Endothelial cell of umbilical vein (primary cell): ENCODE data around the gene SIPA1L3. TPM values are rescaled to one million over a fixed set of nuclear protein-coding genes. Genes with fewer than 3 reads are reported as not detected.

Experiments used
- BruUV-seq: library from RNA; stranded (reverse); fragments of 400-500 nt; replicated peaks from 2 replicates; lab custom pipeline; 2021; lab: Mats Ljungman, UMichigan
- CTCF ChIA-PET: fragments of 300-600, 350-600 bp; sonication (Branson Sonifier 250); formaldehyde crosslinking; loops from one replicate; lab custom pipeline; 2021; ENCODE audit warnings: antibody characterized with exemption, inconsistent platforms; lab: Charles Lee
- POLR2A ChIA-PET: fragments of 300-600, 350-600 bp; sonication (Branson Sonifier 250); formaldehyde crosslinking; loops from one replicate; lab custom pipeline; 2021; ENCODE audit warnings: antibody characterized with exemption, inconsistent platforms; lab: Charles Lee
- DNase-seq: peaks from one replicate; pipeline ENCODE4 v3.0.0-alpha.2; 2011; ENCODE audit warnings: low read depth, low spot score
- FAIRE-seq: peaks from 2 replicates; lab custom pipeline; 2011; peaks lifted over from hg19 to GRCh38; lab: Jason Lieb, UNC
- H2AFZ ChIP-seq: 2 replicates; pipeline ENCODE4 v1.6.0; 2012; ENCODE audit warnings: low read depth, low read length, control low read depth, inconsistent platforms
- H3K27ac ChIP-seq: 2 replicates; pipeline ENCODE4 v1.5.1; 2011; ENCODE audit warnings: low read depth, mild to moderate bottlenecking, control low read depth, low read length, moderate library complexity; ENCODE audit not compliant: insufficient read depth
- H3K27me3 ChIP-seq, 2 experiments: 2 replicates each; pipeline versions ENCODE4 v1.6.0 to v1.6.1; 2011; ENCODE audit warnings: low read length in 2 of 2, mixed read lengths in 1 of 2; ENCODE audit not compliant: control insufficient read depth in 2 of 2, insufficient read depth in 2 of 2
- H3K36me3 ChIP-seq, 2 experiments: 2 replicates in 1 of 2; 3 replicates in 1 of 2; pipeline ENCODE4 v1.5.1; 2011; ENCODE audit warnings: low read length in 2 of 2, mild to moderate bottlenecking in 1 of 2, moderate library complexity in 1 of 2; ENCODE audit not compliant: control insufficient read depth in 2 of 2, insufficient read depth in 2 of 2; ENCODE audit errors: extremely low read depth in 1 of 2
- H3K4me1 ChIP-seq: 3 replicates; pipeline ENCODE4 v1.5.1; 2011; ENCODE audit warnings: mild to moderate bottlenecking, low read length; ENCODE audit not compliant: control insufficient read depth, insufficient read depth; ENCODE audit errors: extremely low read depth
- H3K4me2 ChIP-seq: 2 replicates; pipeline ENCODE4 v1.6.1; 2011; ENCODE audit warnings: low read length, control low read depth, mixed read lengths; ENCODE audit not compliant: insufficient read depth
- H3K4me3 ChIP-seq, 3 experiments: fragments of 200-600 bp in 1 of 3; sonication (generic), shearing (Covaris generic) in 1 of 3; replicated peaks in 1 of 3; 2 replicates each; pipeline ENCODE4 v1.5.1; 2011 to 2016; ENCODE audit warnings: control low read depth in 3 of 3, low read length in 3 of 3, mild to moderate bottlenecking in 2 of 3, inconsistent platforms in 1 of 3, low read depth in 1 of 3, moderate library complexity in 1 of 3; ENCODE audit not compliant: insufficient read depth in 1 of 3
- H3K79me2 ChIP-seq: 2 replicates; pipeline ENCODE4 v1.6.0; 2012; ENCODE audit warnings: low read length, inconsistent platforms; ENCODE audit not compliant: control insufficient read depth, insufficient read depth
- H3K9ac ChIP-seq: replicated peaks from 2 replicates; pipeline ENCODE3; 2011; ENCODE audit warnings: low read length, control low read depth; ENCODE audit not compliant: insufficient read depth; ENCODE audit errors: extremely low read depth
- H3K9me1 ChIP-seq: replicated peaks from 3 replicates; pipeline ENCODE4 v1.6.0; 2011; ENCODE audit warnings: mild to moderate bottlenecking, low read length; ENCODE audit not compliant: control insufficient read depth, insufficient read depth; ENCODE audit errors: extremely low read depth
- H3K9me3 ChIP-seq: replicated peaks from 2 replicates; pipeline ENCODE4 v1.5.1; 2012; ENCODE audit warnings: low read length, inconsistent platforms; ENCODE audit not compliant: control insufficient read depth, insufficient read depth
- H4K20me1 ChIP-seq: replicated peaks from 2 replicates; pipeline ENCODE3; 2011; ENCODE audit warnings: mild to moderate bottlenecking, low read length; ENCODE audit not compliant: control insufficient read depth, insufficient read depth; ENCODE audit errors: extremely low read depth
- CTCF ChIP-seq, 2 donors: IDR thresholded peaks; 1 replicate in 1 of 2; 2 replicates in 1 of 2; pipeline ENCODE4 v1.5.1; 2011; ENCODE audit warnings: low read length in 2 of 2, mild to moderate bottlenecking in 2 of 2, moderate library complexity in 2 of 2, control low read depth in 1 of 2, inconsistent platforms in 1 of 2, low read depth in 1 of 2; ENCODE audit not compliant: insufficient read depth in 1 of 2; ENCODE audit errors: extremely low read depth in 1 of 2
- EZH2 ChIP-seq: IDR thresholded peaks from 2 replicates; pipeline ENCODE4 v1.6.1; 2012; ENCODE audit warnings: borderline replicate concordance, low read depth, mild to moderate bottlenecking, moderate library complexity, low read length, inconsistent platforms; ENCODE audit not compliant: severe bottlenecking
- FOS ChIP-seq: IDR thresholded peaks from 2 replicates; pipeline ENCODE4 v1.6.1; 2011; ENCODE audit warnings: mild to moderate bottlenecking, low read length, moderate library complexity, borderline replicate concordance; ENCODE audit not compliant: insufficient read depth
- GATA2 ChIP-seq: IDR thresholded peaks from 2 replicates; pipeline ENCODE4 v1.7.0; 2011; ENCODE audit warnings: low read depth, mild to moderate bottlenecking, moderate library complexity, mixed read lengths, low read length; ENCODE audit not compliant: insufficient read length, insufficient read depth
- JUN ChIP-seq: IDR thresholded peaks from 2 replicates; pipeline ENCODE4 v1.6.1; 2011; ENCODE audit warnings: borderline replicate concordance, low read depth; ENCODE audit not compliant: insufficient read length, insufficient read depth
- MYC ChIP-seq: IDR thresholded peaks from one replicate; pipeline ENCODE4 v1.6.1; 2011; ENCODE audit warnings: mild to moderate bottlenecking, low read depth, low read length
- POLR2A ChIP-seq: IDR thresholded peaks from 2 replicates; pipeline ENCODE4 v1.6.1; 2012; ENCODE audit warnings: low read depth, mild to moderate bottlenecking, control low read depth, low read length
- POLR2AphosphoS5 ChIP-seq: IDR thresholded peaks from 2 replicates; pipeline ENCODE4 v1.6.1; 2012; ENCODE audit warnings: low read depth, mild to moderate bottlenecking, control low read depth, low read length, moderate library complexity; ENCODE audit not compliant: insufficient read depth
- dilution Hi-C: fragments of 300-500 bp; cut with MboI; formaldehyde crosslinking; loops from one replicate; pipeline ENCODE4 v1.15.0; 2019; ENCODE audit warnings: low sequenced_read_pairs; ENCODE audit not compliant: extremely low pct_ligation_motif_present
- intact Hi-C: fragments of 100-400 bp; cut with micrococcal nuclease; formaldehyde crosslinking; loops from one replicate; pipeline ENCODE4 v1.10.0; 2022
- polyA plus RNA-seq, 4 experiments: library from polyadenylated mRNA; depleted of rRNA in 3 of 4; stranded (reverse) in 3 of 4; unstranded in 1 of 4; fragments of >200 nt; gene quantifications; 2 replicates each; pipeline versions ENCODE4 v1.2.1 to v1.2.3, GENCODE V29; 2011 to 2012; ENCODE audit warnings: missing spikeins in 1 of 4
- total RNA-seq: library from RNA; stranded (reverse); gene quantifications from 2 replicates; pipeline ENCODE4 v1.2.3, GENCODE V29; 2021
- TF ChIP-seq, protein P1 (sequence below): IDR thresholded peaks from 2 replicates; pipeline ENCODE4 v1.6.1; 2011; ENCODE audit not compliant: insufficient read depth, insufficient read length

Gene SIPA1L3
- total and polyA plus RNA-seq, 2 donors (not counting 3 experiments of a cell fraction or from before 2014, with no cell fraction given): 14.2 to 47.2 TPM

- CTCF ChIA-PET: interaction anchor here (0.7 to 4.1 kb wide), 4 partner anchors 9 to 826 kb away, joined by 4 to 14 read pairs (median 4); no protein-coding TSS in a partner anchor
- H3K9ac ChIP-seq: no peak overlapping the region
- H3K4me1 ChIP-seq: no peaks in the 10 kb centered on the region
- no peak for FAIRE-seq
- no peak overlapping the region for H3K4me2 ChIP-seq
- DNase-seq: no peak
- H3K9me1 ChIP-seq: no peaks in the 10 kb centered on the region
- H3K79me2 ChIP-seq: no peaks in the 10 kb centered on the region
- peaks cover 0 to 8% of the 10 kb centered on the region in 2 experiments for H3K36me3 ChIP-seq
- no peak overlapping the region for H2AFZ ChIP-seq
- no peak for TF ChIP-seq CTCF (IDR thresholded peaks at IDR 0.05; ENCODE audit: extremely low read depth in 1 of 2, insufficient read depth in 1 of 2, low read depth in 1 of 2, low read length in 2 of 2)
- TF ChIP-seq FOS: no peak
- no peak for TF ChIP-seq POLR2A
- no peak for TF ChIP-seq JUN
- TF ChIP-seq EZH2: no peak
- no peak for TF ChIP-seq GATA2
- TF ChIP-seq POLR2AphosphoS5: no peak
- no peak for TF ChIP-seq MYC
- TF ChIP-seq, protein P1, sequence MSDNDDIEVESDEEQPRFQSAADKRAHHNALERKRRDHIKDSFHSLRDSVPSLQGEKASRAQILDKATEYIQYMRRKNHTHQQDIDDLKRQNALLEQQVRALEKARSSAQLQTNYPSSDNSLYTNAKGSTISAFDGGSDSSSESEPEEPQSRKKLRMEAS: no peak
- BruUV-seq: no TSS peak
- dilution Hi-C loops: no loop called here
- H3K27me3 ChIP-seq: no peaks in the 10 kb centered on the region
- H3K4me3 ChIP-seq: no peak overlapping the region
- POLR2A ChIA-PET: no interaction called here
- intact Hi-C loops: no loop called here
- H4K20me1 ChIP-seq: no peaks in the 10 kb centered on the region
- no peak overlapping the region for H3K27ac ChIP-seq
- no peaks in the 10 kb centered on the region for H3K9me3 ChIP-seq
These were observed 244.2 kb downstream of the SIPA1L3 start for GRCh38 chr19:38151242-38151641.
